ENCODE measurements around the gene KRTAP5-5. TPM values are rescaled to one million over a fixed set of nuclear protein-coding genes. Genes with fewer than 3 reads are reported as not detected.

The KRTAP5-5 gene
- total RNA-seq, 1 experiment from 2014 or later, result not detected

GRCh38 chr11:1608363-1608762, 21.2 kb upstream of the KRTAP5-5 start, which contains the start of gene KRTAP5-3:
Gene KRTAP5-3, minus strand, starts transcription at chr11:1608463. Its CDS starts 78 bp downstream, at chr11:1608385.
- Histone ChIP-seq H3K4me3 (ENCODE audit: low read depth, low read length) (no peak within 1 kb of the TSS), H3K9me3 (no peaks in the 10 kb centered on the region), H3K36me3 (ENCODE audit: control insufficient read depth, insufficient read depth, low read length) (no peaks in the 10 kb centered on the region), H3K27me3 (replicated peaks; ENCODE audit: control insufficient read depth, insufficient read depth, low read length) (no peaks in the 10 kb centered on the region; the same call in 1 of the 2 replicates), H3K4me1 (no peaks in the 10 kb centered on the region)
- POLR2A ChIA-PET, result no interaction called here
- TF ChIP-seq CTCF (IDR thresholded peaks at IDR 0.05; ENCODE audit: insufficient read depth in 1 of 2, low read depth in 1 of 2, low read length in 1 of 2, severe bottlenecking in 1 of 2, unreplicated experiment in 1 of 2), result no peak
- H3K4me3 Mint-ChIP-seq (ENCODE audit: unreplicated experiment), result no peak within 1 kb of the TSS
- H3K27me3 Mint-ChIP-seq (ENCODE audit: insufficient read depth, unreplicated experiment), result peaks cover 2% of the 10 kb centered on the region
- no peaks in the 10 kb centered on the region for H3K4me1 Mint-ChIP-seq (ENCODE audit: low read depth, unreplicated experiment)
- H3K36me3 Mint-ChIP-seq (ENCODE audit: insufficient read depth, unreplicated experiment), result no peaks in the 10 kb centered on the region
- H3K9me3 Mint-ChIP-seq (ENCODE audit: unreplicated experiment), result peaks cover 1% of the 10 kb centered on the region
- CTCF ChIA-PET, result no interaction called here
- no TSS peak for BruUV-seq (replicated peaks)
- intact Hi-C loops (cut with micrococcal nuclease; ENCODE audit: unreplicated experiment), result no loop called here
- no peak for DNase-seq
- no peak within 1 kb of the TSS for H3K27ac Mint-ChIP-seq (ENCODE audit: unreplicated experiment)

GRCh38 chr11:1618231-1618630, 11.3 kb upstream of the KRTAP5-5 start:
- H3K27me3 ChIP-seq (replicated peaks; ENCODE audit: control insufficient read depth, insufficient read depth, low read length), result no peaks in the 10 kb centered on the region
- H3K27me3 Mint-ChIP-seq (ENCODE audit: insufficient read depth, unreplicated experiment), result peaks cover 18% of the 10 kb centered on the region
- DNase-seq, result no peak
- POLR2A ChIA-PET, result no interaction called here
- H3K36me3 Mint-ChIP-seq (ENCODE audit: insufficient read depth, unreplicated experiment), result no peaks in the 10 kb centered on the region
- intact Hi-C loops (cut with micrococcal nuclease; ENCODE audit: unreplicated experiment), result no loop called here
- no peak overlapping the region for H3K27ac Mint-ChIP-seq (ENCODE audit: unreplicated experiment)
- CTCF ChIA-PET, result no interaction called here
- H3K4me1 Mint-ChIP-seq (ENCODE audit: low read depth, unreplicated experiment), result peaks cover 5% of the 10 kb centered on the region
- H3K4me1 ChIP-seq, result no peaks in the 10 kb centered on the region
- no peak for TF ChIP-seq CTCF (IDR thresholded peaks at IDR 0.05; ENCODE audit: insufficient read depth in 1 of 2, low read depth in 1 of 2, low read length in 1 of 2, severe bottlenecking in 1 of 2, unreplicated experiment in 1 of 2)
- no peaks in the 10 kb centered on the region for H3K36me3 ChIP-seq (ENCODE audit: control insufficient read depth, insufficient read depth, low read length)
- H3K9me3 Mint-ChIP-seq (ENCODE audit: unreplicated experiment), result peaks cover 32% of the 10 kb centered on the region
- no peak overlapping the region for H3K4me3 Mint-ChIP-seq (ENCODE audit: unreplicated experiment)
- H3K9me3 ChIP-seq, result no peaks in the 10 kb centered on the region
- H3K4me3 ChIP-seq (ENCODE audit: low read depth, low read length), result no peak overlapping the region
- BruUV-seq (replicated peaks), result no TSS peak

- POLR2A ChIA-PET, result interaction anchor here (0.6 kb wide), 1 partner anchor 152 kb away, joined by 3 read pairs; no protein-coding TSS in a partner anchor
- Histone ChIP-seq H3K9me3 (no peaks in the 10 kb centered on the region), H3K4me3 (ENCODE audit: low read depth, low read length) (no peak overlapping the region), H3K27me3 (replicated peaks; ENCODE audit: control insufficient read depth, insufficient read depth, low read length) (no peaks in the 10 kb centered on the region; the same call in 1 of the 2 replicates), H3K36me3 (ENCODE audit: control insufficient read depth, insufficient read depth, low read length) (no peaks in the 10 kb centered on the region), H3K4me1 (no peaks in the 10 kb centered on the region)
- DNase-seq, result no peak
- Mint-ChIP-seq H3K4me3 (ENCODE audit: unreplicated experiment) (no peak overlapping the region), H3K4me1 (ENCODE audit: low read depth, unreplicated experiment) (peaks cover 5% of the 10 kb centered on the region), H3K9me3 (ENCODE audit: unreplicated experiment) (peaks cover 22% of the 10 kb centered on the region), H3K27ac (ENCODE audit: unreplicated experiment) (no peak overlapping the region), H3K27me3 (ENCODE audit: insufficient read depth, unreplicated experiment) (peaks cover 15% of the 10 kb centered on the region), H3K36me3 (ENCODE audit: insufficient read depth, unreplicated experiment) (no peaks in the 10 kb centered on the region)
- BruUV-seq (replicated peaks), result no TSS peak
- CTCF ChIA-PET, result interaction anchor here (0.6 to 0.9 kb wide), 2 partner anchors 24 to 348 kb away, joined by 3 read pairs; no protein-coding TSS in a partner anchor
- intact Hi-C loops (cut with micrococcal nuclease; ENCODE audit: unreplicated experiment), result no loop called here
- TF ChIP-seq CTCF (IDR thresholded peaks at IDR 0.05; ENCODE audit: insufficient read depth in 1 of 2, low read depth in 1 of 2, low read length in 1 of 2, severe bottlenecking in 1 of 2, unreplicated experiment in 1 of 2), result no peak
These were observed 10.1 kb upstream of the KRTAP5-5 start for GRCh38 chr11:1619449-1619848.
